Stimulated activated naive CD8-positive, alpha-beta T cell treated with anti-CD3 and anti-CD28 coated beads, Interleukin-15, Interleukin-2, amounts not matched to agents 100 U/mL and 50 U/mL, for 24 hours (primary cell): ENCODE results near the gene MACROD1.
"Not testable (repeated sequence)": the region's sequence is repeated elsewhere in the genome, so short reads cannot be mapped to it uniquely, and the experiment has no call there.

ENCODE experiments used
- ATAC-seq: fragments of 150-1000 bp; cut with Tn5 transposase; one replicate; pipeline ENCODE4 v1.10.0; 2021
- DNase-seq: peaks from one replicate; pipeline ENCODE4 v3.0.0; 2021

Gene MACROD1

DNA sequence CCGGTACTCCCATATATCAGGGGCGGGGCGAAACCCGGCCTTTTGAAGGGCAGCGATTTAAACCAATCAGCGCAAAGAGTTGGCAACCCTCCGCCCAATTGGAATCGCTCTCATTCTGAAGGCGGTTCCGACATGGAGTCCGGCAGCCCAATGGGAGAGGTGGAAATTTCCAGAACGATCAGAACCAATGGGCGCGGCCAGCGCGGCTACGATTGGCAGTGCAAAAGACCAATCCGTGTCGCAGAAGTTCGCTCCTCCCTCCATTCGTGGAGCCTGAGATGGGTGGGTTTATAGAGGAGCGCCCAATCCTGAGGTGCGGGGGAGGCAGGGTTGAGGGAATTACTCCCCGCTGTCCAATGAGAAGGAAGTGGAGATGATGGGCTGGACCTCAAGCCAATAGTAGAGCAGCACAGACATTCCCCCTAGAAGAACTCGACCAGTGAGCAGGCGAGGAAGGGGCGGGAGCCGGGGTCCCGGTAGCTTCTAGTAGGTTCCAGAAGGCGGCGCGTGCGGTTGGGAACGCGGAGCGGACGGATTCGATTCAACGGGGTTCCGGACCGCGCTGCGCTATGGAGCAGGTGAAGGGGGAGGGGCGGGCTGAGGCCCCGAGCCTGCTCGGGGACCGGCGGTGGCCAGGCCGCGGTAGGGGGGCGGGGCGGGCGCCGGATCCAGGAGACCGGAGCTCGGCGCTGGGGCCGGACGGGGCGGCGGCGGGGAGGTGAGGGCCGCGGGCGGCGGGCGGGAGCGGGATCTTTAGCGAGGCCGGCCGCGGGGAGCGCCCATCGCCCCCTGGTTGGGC, 20.0 kb upstream of the MACROD1 start, which contains the start of gene STIP1:
TSS of gene STIP1 (plus strand) at position 479 of the 799 bp plus-strand sequence. CDS start at position 570, 91 bp downstream.
- DNase-seq (peak; percentile 99), ATAC-seq (peak; percentile 95)

DNA sequence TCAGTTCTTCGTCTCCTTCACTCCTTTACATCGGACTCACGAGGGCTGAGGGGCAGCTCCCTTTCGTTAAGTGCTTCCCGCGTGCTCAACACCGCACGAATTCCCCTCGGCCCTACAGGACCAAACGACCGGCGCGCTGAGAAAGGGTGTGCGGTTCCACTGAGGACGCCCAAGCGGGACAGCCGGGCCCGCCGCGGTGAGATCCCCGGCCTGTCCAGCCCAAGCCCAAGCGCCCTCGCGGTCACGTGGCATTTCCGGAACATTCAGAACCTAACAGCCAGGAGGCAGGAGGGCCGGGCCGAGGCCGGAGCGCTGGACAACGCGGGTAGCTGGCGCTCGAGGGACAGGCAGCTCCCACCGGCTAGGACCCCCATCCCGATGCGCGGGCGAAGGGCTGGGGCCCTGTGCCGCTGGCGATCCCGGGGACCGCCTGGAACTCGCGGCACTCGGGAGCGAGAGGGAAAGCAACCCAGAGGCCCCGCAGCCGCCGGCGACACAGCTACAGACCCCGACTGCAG, 19.3 kb upstream of the MACROD1 start:
- no peak for DNase-seq

DNA sequence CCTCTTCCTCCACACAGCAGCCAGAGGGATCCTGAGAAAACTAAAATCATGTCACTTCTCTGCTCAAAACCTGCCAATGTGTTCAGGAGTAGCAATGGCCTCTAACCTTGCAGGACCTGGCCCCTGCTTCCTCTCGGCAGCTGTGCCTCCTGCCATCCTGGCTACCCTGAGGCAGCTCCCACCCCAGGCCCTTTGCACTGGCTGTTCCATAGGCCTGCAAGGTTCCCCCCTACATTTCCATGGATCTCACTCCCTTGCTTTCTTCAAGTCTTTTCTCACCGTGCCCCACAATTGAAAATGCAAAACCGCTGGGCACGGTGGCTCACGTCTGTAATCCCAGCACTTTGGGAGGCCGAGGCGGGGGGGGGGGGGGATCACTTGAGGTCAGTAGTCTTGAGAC, 18.0 kb upstream of the MACROD1 start:
- no peak for DNase-seq
- ATAC-seq: no peak

More for the DNA sequence above, 19.3 kb upstream of the MACROD1 start:
- ATAC-seq: no peak

DNA sequence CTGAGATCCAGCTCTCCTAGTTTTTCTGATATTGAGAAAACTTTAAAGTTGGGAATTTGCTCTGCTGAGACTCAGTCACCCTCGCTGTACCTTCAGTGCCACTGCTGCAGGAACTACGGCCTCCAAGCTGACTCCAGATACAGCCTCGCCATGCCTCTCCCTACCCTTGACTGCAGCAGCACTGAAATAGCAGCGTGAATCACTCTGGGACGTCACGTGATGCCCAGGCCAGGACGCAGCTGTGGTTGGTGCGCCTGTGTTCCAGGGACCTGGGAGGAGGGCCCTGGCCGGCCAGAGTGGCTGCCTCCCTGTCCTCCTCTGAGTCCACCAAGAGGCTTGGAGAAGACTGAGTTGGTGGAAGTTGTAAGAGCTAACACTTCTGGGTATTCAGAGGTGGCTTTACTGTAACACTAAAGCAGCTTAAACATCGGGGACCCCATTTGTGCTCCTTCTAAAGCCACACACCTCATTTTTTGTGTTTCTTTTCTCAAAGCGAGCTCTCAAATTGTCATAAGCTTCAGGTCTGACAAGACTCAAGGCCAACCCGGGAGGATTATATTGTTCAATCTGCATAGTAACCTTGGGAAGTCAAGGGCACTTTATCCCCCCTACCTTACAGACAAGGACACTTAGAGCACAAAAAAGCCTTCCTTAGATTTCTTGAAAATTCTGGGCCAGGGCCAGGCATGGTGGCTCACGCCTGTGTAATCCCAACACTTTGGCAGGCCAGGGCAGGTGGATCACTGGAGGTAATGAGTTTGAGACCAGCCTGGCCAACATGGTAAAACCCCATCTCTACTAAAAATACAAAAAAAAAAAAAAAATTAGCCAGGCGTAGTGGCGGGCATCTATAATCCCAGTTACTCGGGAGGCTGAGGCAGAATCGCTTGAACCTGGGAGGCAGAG, 15.8 kb upstream of the MACROD1 start:
- no peak for ATAC-seq

DNA sequence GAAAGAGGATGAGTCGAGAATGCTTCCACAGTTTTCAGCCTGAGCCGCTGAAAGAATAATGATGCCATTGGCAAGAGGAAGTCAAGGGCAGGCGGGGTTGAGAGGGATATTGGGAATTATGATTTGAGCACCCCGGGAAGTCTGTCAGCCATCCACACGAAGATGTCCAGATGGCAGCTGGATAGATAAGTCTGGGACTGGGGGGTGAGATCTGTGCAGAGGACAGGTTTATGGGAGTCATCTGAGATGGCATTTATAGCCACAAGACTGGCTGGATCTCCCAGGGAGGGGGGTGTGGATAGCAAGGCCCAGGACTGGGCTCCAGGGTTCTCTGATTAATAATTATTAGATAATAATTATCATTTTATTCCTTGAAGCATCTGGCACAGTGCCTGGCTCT, 15.0 kb upstream of the MACROD1 start:
- ATAC-seq (no peak), DNase-seq (no peak)

More for the DNA sequence above, 15.8 kb upstream of the MACROD1 start:
- DNase-seq: peak; percentile 66

DNA sequence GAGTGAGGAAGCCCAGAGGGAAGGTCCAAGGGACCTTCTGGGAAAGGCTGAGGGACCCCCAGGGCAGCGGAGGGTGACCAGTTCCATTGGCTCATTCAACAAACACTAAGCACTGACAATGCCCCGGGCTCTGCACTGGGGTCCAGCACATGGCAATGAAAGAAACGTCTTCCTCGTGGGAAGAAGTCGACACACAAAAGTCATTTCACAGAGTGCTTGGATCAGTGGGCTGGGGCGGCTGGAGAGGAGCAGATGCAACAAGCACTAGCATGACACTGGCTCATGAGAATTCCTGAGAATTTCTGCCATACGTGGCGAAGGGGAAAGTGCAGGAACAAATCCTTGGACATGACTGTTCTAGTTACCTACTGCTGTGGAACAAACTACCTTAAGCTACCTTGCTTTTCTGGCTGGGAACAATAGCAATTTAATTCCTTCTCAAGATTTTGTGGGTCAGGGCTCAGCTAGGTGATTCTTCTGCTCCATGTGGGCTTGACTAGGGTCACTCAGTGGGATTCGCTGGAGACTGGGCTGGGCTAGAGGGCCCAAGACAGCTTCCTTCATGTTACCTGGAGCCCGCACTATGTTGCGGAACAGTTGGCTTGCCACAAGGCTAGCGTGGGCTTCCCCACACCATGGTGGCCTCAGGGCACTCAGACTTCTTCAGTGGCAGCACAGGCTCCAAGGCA, 13.2 kb upstream of the MACROD1 start:
- ATAC-seq: no peak
- DNase-seq: no peak

DNA sequence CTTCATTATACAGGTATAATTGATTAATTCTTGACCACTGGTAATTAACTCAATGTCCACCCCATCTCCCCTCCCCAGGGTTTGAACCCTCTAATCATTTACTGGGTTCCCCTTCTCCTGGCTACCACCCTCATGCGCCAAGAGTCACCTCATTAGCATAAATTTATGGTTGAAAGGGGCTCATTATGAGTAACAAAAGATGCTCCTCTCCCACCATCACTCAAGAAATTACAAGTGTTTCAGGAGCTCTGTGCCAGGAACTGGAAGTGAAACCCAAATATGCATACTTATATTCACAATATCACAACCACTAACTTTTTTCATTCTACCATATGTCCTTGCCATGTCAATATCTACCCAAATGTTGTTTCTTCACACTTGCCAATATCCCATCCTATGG, 12.3 kb upstream of the MACROD1 start:
- no peak for DNase-seq
- peak; percentile 40 for ATAC-seq

GRCh38 chr11:64176751-64177150, 10.8 kb upstream of the MACROD1 start:
- ATAC-seq: no peak

GRCh38 chr11:64173616-64174355, 7.9 kb upstream of the MACROD1 start:
- no peak for DNase-seq
- ATAC-seq: peak; percentile 19

More at GRCh38 chr11:64176751-64177150, 10.8 kb upstream of the MACROD1 start:
- no peak for DNase-seq

GRCh38 chr11:64170419-64170818, 4.5 kb upstream of the MACROD1 start:
- DNase-seq (no peak), ATAC-seq (no peak)

DNA sequence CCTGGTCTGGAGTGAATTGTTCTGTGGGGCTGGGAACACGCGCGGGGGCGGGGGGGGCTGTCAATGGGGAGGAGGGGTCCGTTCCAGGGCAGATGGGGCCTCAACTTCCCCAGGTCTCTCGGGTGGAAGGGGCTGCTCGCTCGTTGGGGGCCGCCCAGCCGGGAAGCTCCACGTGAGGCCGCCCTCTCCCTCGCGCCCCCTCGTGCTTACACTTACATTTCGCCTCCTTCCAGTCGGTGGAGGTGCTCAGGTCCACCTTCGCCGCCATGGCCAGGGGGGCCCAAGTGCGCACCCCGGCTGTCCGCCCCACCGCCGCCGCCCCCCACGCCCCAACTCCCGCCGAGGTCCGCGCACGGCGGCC, 452 bp downstream of the MACROD1 start:
- ATAC-seq: no peak

DNA sequence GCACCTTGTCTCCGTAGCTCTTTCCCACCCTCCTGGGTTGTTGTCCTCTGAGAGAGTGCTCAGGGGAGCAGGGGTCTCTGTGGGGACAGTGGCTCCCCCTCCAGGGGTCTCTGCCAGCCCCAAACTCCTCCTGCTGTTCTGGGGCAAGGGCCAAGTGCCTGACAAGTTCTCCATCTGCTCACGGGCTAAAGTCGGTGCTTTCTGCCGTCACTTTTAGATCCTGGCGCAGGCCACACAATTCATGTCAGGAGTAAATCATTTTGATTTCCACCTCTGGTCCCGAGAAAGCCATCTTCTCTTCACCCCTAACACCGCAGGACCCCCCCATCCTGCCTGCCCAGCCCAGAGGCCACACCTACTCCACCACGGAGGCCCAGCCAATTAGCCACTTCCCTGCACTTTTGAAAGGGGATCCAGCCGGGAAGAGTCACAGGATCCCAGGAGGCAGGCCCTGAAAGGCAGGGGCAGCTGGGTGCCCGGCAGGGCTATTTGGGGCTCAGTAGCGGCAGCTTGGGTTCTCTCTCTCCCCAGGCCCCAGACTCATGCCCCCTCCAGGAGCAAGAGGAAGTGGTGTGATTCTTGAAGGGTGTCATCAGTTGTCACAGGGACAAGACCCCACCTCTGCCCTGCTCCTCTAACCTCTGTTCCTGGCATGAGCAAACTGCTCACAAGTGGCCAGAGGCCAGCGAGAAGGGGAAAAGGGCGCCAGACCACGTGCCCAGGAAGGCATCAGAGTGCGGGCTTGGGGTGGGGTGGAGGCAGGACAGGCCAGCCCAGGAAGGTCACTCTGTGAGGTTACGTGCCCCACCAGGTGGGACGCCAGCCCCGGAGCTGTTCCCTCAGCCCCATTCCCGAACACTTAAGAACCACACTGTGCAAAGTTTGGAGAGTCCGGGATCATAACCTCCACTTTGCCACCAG, 1.3 kb downstream of the MACROD1 start:
- no peak for ATAC-seq
- no peak for DNase-seq

More for the DNA sequence above, 452 bp downstream of the MACROD1 start:
- DNase-seq: peak; percentile 44

DNA sequence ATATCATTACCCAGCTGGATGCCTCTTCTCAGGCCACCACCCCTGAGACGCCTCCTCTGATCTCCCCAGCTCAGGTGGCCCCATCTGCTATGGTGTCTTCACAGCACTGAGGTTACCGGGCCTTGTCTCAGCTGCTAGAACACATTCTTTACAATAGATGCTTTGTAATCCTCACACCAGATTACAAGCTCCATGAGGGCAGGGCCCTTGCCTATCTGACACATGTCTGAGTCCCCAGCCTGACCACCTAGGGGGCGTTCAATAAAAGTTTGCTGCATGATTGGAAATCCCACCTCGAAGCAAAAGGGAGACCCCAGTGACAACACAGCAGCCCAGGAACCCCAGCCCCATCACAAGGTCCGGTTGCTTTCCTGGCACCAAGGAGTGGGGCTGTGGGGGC, 2.0 kb downstream of the MACROD1 start:
- DNase-seq: no peak

DNA sequence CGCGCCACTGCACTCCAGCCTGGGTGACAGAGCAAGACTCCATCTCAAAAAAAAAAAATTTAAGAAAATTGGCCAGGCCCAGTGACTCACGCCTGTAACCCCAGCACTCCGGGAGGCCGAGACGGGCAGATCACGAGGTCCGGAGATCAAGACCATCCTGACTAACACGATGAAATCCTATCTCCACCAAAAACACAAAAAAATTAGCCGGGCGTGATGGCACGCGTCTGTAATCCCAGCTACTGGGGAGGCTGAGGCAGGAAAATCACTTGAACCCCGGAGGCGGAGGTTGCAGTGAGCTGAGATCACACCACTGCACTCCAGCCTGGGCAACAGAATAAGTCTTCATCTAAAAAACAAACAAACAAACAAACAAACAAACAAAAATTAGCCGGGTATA, 3.1 kb downstream of the MACROD1 start:
- DNase-seq, ATAC-seq: not testable (repeated sequence)

More for the DNA sequence above, 2.0 kb downstream of the MACROD1 start:
- no peak for ATAC-seq

GRCh38 chr11:64161037-64161436, 4.9 kb downstream of the MACROD1 start:
- DNase-seq: no peak
- no peak for ATAC-seq

DNA sequence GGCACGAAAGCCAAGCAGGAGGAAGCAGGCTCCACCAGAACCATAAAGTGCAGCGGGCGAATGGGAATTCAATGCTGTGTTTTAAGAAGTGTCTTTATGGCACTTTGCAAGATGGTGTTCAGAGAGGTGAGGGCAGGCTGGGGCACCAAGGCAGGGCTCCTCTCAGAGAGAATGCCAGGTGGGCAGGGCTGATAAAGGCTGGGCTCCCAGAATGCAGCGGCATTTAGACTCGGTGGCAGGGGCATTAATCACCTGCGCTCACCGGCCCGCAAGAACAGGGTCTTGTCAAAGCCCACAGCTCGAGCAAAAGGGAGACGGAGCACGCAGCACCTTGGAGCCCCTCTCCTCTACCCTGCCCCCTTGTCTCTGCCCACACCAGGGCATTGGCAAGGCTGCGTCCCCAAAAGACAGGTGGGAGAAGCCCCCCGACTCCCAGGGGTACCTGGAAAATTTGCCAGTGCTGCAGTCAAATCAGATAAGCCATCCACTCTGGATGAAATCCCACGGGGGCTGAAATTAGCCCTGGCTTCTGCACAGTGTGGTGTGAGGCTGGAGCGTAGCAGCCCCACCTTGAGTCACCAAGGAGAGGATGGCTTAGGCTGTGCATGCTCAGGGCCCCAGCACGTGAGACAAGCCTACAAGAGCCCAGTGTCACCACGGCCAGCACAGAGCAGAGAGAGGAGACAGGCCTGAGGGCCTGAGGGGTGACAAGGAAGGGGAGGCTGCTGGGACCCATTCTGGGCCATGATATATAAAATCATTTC, 8.1 kb downstream of the MACROD1 start:
- DNase-seq (no peak), ATAC-seq (no peak)

DNA sequence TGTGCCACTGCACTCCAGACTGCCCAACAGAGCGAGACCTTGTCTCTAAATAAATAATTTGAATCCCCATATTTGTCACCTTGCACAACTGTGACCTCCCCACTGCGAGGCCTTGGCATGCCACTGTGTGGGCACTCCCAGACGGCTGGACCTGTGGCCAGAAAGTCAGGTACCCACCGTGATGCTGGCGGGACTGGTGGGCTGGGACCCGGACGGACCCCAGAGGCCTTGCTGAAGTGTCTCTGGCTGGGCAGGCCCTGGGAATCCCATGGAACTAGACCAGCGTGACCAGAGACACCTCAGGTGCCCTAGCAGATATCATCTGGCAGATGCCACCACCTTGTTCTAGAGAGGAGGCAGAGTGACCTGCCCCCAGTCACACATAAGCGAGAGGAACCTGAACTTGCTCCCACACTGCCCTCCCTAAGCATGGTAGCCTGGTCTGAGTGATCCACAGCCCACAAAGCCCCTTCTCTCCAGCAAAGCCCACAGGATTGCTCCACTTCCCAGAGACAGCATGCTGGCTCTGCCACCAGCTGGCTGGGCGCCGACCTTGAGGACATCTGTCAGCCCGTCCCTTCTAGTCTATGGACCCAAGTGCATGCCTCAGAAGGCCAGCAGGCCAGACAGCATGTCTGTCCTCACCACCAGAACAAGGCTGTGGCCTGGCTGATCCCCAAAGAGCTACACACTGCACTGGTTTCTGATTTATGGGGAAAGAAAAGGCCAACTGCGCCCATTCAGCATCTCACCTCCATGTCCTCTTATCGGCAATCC, 9.5 kb downstream of the MACROD1 start:
- ATAC-seq (no peak), DNase-seq (no peak)

DNA sequence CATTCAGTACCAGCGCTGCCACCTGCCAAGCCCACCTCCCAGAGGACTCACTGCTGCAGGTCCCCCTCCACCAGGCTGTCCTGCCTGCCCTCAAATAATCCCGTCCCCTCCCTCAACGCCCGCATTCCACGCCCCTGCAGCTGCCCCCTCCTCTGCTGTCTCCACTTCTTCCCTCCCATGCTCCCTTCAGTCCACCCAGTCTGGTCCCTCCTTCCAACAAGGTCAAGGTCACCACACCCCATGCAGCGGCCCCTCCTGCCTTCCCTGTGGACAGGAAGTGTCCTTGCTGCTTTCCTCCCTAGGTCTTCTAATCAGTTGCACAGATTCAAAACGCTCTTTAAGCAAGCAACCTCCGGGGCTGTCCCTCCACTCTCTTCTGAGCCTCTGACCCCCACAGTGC, 12.1 kb downstream of the MACROD1 start:
- ATAC-seq (no peak), DNase-seq (no peak)
